PC-3 (cell line): ENCODE data around the gene TRPM5.

ENCODE experiments used
- CTCF ChIP-seq: fragments of 300-600 bp; sonication (generic); conservative IDR thresholded peaks from 2 replicates; pipeline ENCODE4 v1.5.1; 2017; ENCODE audit warnings: antibody characterized with exemption, low read depth, mild to moderate bottlenecking, low read length
- EZH2 ChIP-seq: fragments of 300-600 bp; sonication (generic); IDR thresholded peaks from one replicate; pipeline ENCODE4 v1.6.1; 2017; ENCODE audit warnings: antibody characterized with exemption, mild to moderate bottlenecking, low read length; ENCODE audit not compliant: unreplicated experiment
- EZH2phosphoT487 ChIP-seq: fragments of 300-600 bp; sonication (generic); IDR thresholded peaks from 2 replicates; pipeline ENCODE4 v1.6.1; 2018; ENCODE audit warnings: mild to moderate bottlenecking, antibody characterized with exemption, low read length, borderline replicate concordance

GRCh38 chr11:2451916-2452315 is 7.6 kb upstream of the TRPM5 start:
- no peak for TF ChIP-seq CTCF
- no peak for TF ChIP-seq EZH2phosphoT487
- no peak for TF ChIP-seq EZH2
